Measurements from ENCODE around the gene CDC42BPG. TPM values are rescaled to one million over a fixed set of nuclear protein-coding genes. Genes with fewer than 3 reads are reported as not detected.
A peak's percentile ranks its signal among the peaks of the same experiment; 100 is the strongest.

Gene CDC42BPG
- total RNA-seq, 2 experiments from 2014 or later, result 0.42 to 1.3 TPM

DNA sequence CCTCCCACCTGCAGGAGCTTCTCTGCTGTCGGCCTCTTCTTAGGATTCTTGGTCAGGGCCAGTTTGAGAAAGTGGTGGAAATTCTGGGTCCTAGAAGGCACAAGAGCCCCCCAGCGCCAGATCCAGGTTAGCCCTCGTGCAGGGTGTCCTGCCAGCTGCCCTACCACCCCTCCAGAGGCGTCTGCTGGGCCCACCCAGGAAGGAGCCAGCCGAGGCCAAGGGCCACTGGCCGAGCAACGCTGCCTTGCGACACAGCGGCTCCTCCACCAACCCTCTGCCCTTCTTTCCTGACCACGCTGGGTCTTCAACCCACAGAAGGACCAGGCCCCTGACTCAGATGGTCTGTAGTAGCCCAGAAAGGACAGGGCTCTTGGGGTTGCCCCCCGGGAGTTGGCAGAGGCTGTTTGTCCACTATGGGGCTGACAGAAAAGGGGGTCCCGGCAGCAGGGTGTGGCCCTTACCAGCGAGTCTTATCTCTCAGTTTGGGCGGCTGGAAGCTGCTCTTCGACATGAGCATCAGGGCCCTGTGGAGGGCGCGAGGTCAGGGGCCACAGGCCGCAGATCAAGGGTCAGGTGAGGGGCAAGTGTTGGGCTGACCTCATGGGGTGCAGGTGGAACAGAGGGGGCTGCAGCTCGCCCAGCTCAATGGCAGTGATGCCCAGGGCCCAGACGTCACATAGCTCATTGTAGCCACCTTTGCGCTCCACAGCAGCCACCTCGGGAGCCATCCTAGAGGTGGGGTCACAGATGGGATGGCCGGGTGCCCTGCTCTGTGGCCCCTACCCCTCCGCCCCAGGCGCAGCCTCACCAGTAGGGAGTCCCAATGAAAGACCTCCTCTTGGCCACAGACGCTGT is 43.9 kb downstream of the CDC42BPG start:
- Mint-ChIP-seq H3K4me3 (peak overlapping the region; percentile 79), H3K9me3 (no peaks in the 10 kb centered on the region), H3K4me1 (peaks cover 43% of the 10 kb centered on the region), H3K36me3 (ENCODE audit: low read depth) (peaks cover 33% of the 10 kb centered on the region), H3K27me3 (no peaks in the 10 kb centered on the region), H3K27ac (peak overlapping the region; percentile 85)
- ChIA-PET CTCF (interaction anchor here (0.8 to 1.7 kb wide), 3 partner anchors 10 to 56 kb away, joined by 3 to 5 read pairs (median 4); no protein-coding TSS in a partner anchor), POLR2A (no interaction called here)
- no peak for DNase-seq

DNA sequence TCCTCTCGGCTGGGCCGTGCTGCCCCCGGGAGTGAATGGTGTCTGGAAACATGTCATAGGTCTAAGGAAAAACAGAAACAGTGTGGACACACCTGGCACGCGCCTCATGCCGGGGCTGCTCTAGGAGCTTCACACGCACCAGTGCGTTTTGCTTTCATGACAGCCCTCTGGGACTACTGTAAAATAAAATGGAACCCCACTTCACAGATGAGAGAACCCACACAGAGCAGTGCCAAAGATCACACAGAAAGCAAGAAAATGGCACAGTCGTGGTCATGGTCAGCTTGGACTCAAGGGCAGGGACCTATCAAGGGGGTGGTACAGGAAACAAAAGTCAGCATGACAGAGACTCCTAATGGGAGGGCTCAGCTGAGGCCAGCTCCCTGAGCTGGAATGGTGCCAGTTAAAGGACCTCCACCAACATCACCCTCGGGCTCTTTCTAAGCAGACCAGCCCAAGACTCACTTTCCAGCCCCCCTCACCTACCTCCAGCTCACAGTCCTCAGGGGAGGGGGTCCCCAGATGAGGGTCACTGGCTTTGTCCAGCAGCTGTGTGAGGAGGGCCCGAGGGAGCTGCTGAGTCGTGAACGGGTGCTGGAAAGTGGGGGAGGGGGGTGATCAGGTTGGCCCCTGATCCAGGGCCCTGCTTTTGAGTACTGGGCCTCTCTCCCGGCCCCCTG is 44.7 kb downstream of the CDC42BPG start:
- no peak overlapping the region for H3K4me3 Mint-ChIP-seq
- H3K9me3 Mint-ChIP-seq, result no peaks in the 10 kb centered on the region
- peaks cover 28% of the 10 kb centered on the region for H3K36me3 Mint-ChIP-seq (ENCODE audit: low read depth)
- no peaks in the 10 kb centered on the region for H3K27me3 Mint-ChIP-seq
- POLR2A ChIA-PET, result no interaction called here
- CTCF ChIA-PET, result interaction anchor here (1.0 to 1.7 kb wide), 3 partner anchors 9 to 18 kb away, joined by 3 to 5 read pairs (median 4); no protein-coding TSS in a partner anchor
- H3K27ac Mint-ChIP-seq, result no peak overlapping the region
- DNase-seq, result no peak
- peaks cover 49% of the 10 kb centered on the region for H3K4me1 Mint-ChIP-seq

DNA sequence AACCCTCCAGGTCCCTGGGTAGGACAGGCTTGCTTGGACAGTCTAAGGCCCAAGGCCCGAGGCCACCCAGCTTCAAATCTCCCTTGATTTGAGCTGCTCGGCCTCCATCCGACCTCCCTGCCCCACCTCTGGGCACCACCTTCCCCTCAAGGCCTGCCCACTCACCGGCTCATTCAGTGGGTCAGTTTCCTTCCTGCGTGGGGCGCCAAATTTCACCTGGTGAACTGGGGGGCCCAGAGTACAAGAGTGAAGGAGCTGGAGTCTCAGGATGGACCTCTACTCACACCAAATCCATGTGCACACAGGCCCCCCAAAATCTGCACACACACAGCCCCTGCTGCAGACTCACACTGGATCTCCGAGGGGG is 45.2 kb downstream of the CDC42BPG start:
- Mint-ChIP-seq H3K4me1 (peaks cover 51% of the 10 kb centered on the region), H3K4me3 (no peak overlapping the region), H3K27me3 (no peaks in the 10 kb centered on the region), H3K27ac (no peak overlapping the region), H3K36me3 (ENCODE audit: low read depth) (peaks cover 28% of the 10 kb centered on the region), H3K9me3 (no peaks in the 10 kb centered on the region)
- POLR2A ChIA-PET, result no interaction called here
- CTCF ChIA-PET, result interaction anchor here (1.0 to 1.1 kb wide), 2 partner anchors 9 to 11 kb away, joined by 3 to 4 read pairs; no protein-coding TSS in a partner anchor
- DNase-seq, result no peak

DNA sequence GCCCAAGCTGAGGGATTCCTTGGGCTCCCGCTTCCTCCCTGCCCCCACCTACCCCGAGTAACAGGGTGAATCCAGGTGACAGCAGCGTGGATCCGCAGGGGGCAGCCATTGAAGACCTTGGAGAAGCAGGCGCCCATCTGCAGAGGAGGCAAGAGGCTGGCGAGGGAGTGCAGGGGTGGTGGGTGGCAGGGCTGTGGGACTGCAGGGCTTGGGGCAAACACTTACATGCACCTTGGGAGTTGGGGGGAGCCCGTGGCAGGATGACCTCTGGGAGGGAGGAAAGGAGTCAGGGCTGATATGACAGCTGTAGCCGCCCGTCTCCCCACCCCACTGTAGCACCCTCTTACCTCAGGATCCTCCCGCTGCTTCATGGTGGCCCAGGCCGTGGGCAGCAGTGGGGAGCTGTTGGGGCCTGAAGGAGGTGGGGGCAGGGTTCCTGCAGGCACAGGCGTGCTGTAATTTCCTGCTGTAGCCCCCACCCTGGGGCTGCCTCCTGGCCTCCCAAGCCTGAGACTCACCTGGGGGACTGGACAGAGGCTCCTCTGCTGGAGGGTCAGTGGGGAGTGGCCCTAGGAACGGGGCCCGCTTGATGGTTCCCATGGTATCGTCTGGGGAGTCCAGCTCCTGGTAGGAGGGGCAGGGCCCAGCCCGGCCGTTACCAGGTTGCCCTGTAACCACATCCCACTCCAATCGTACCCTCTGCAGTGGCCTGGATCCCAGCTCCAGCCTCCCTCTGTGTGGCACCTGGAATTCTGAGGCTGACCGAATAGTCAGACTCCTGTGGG is 47.5 kb downstream of the CDC42BPG start:
- DNase-seq, result no peak
- ChIA-PET CTCF (interaction anchor here (0.6 to 1.6 kb wide), 3 partner anchors 10 to 12 kb away, joined by 3 to 4 read pairs (median 3); no protein-coding TSS in a partner anchor), POLR2A (no interaction called here)
- H3K4me1 Mint-ChIP-seq, result peaks cover 48% of the 10 kb centered on the region
- H3K9me3 Mint-ChIP-seq, result no peaks in the 10 kb centered on the region
- peaks cover 29% of the 10 kb centered on the region for H3K36me3 Mint-ChIP-seq (ENCODE audit: low read depth)
- no peaks in the 10 kb centered on the region for H3K27me3 Mint-ChIP-seq
- no peak overlapping the region for H3K4me3 Mint-ChIP-seq
- H3K27ac Mint-ChIP-seq, result no peak overlapping the region

DNA sequence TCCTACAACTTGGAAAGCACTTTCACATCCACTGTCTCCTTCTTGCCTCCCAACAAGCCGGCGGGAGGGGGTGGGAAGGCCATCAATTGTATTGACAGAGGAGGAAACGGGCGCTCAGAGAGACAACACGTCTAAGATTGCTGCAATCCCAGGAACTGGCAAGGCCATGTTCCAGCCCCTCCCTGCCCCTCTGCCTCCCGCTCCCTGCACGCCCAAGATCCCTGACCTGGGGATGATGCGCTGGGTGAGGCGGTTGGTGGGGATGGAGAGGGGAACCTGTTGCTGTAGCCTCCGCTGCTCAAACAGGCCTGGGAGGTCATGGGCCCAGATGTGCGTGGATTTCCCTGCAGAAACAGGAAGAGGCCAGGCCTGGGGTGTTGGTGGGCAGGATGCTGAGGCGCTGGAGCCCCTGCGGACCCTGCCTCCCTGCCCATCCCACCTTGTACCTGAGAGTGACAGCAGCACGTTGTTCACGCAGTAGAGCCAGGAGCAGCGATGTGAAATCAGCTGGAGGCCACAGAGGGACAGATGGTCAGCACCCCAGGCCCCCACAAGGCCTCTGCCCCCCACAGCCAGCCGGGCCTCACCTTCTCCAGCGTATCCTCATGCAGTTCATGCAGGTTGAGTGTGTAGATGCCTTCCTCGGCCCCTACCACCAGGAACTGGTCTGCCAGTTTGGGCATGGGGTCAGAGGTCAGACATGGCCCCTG is 48.3 kb downstream of the CDC42BPG start:
- Mint-ChIP-seq H3K9me3 (no peaks in the 10 kb centered on the region), H3K4me3 (no peak overlapping the region), H3K27ac (no peak overlapping the region), H3K4me1 (peaks cover 42% of the 10 kb centered on the region), H3K36me3 (ENCODE audit: low read depth) (peaks cover 31% of the 10 kb centered on the region), H3K27me3 (no peaks in the 10 kb centered on the region)
- ChIA-PET POLR2A (no interaction called here), CTCF (interaction anchor here (0.5 to 0.6 kb wide), 2 partner anchors 10 to 23 kb away, joined by 3 to 5 read pairs; no protein-coding TSS in a partner anchor)
- no peak for DNase-seq

DNA sequence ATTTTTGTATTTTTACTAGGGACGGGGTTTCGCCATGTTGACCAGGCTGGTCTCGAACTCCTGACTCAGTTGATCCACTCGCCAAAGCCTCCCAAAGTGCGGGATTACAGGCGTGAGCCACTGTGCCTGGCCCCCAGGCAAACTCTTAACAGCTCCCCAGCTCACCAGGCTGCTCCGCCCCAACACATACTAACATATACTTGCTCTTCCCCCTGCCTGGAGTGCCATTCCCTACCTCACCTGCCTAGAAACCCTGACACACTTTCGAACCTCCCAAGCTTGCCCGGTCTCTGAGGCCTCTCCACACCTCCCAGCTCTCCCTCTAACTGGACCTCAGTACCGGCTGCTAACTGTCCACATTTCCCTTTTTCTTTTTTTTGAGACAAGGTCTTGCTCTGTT is 49.9 kb downstream of the CDC42BPG start:
- ChIA-PET POLR2A (no interaction called here), CTCF (interaction anchor here (1.1 to 1.4 kb wide), 2 partner anchors 8 to 16 kb away, joined by 3 read pairs; partner anchors contain the start of gene SF1)
- Mint-ChIP-seq H3K27me3 (no peaks in the 10 kb centered on the region), H3K4me3 (no peak overlapping the region), H3K4me1 (peaks cover 34% of the 10 kb centered on the region), H3K27ac (no peak overlapping the region), H3K9me3 (no peaks in the 10 kb centered on the region), H3K36me3 (ENCODE audit: low read depth) (peaks cover 26% of the 10 kb centered on the region)
- DNase-seq, result no peak

DNA sequence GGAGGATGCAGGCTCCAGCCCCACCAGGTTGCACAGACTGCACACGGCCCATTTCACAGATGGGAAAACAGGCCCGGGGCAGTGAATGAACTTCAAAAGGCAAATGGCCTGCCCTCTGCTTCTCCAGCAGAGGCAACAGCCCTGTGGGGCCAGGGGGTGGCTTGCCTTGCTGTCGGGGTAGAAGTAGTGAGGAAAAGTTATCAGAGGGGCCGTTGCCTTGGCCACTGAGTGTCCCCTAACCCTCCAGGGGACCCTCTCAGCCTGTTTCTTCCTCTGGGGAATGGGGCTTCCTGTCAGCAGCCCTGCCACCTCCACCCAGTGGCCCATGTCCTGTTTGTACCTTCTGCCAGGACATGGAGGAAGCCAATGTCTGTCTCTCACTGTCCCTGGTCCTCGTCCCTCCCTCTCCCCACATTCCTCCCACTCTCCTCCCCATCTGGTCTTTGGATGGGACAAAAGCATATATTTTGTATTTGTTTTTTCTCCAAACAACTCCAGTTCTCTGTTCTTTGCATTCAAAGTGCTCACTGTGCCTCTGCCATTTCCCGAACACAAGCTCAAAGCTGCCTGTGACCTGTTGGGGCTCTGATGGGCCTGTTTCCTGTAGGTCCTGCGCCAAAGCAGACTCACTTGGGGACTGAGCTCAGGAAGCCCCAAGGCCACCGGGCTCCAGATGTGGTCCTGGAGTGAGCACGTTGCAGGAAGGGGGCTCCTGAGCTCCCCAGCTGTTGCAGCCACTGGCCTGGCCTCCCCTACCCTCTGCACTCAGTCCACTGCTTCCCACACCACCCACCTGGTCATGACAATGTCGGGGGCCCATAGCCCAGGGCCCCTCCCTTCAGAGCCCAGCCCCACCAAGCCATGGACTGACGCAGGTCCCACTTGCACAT is 50.9 kb downstream of the CDC42BPG start:
- Mint-ChIP-seq H3K9me3 (no peaks in the 10 kb centered on the region), H3K27me3 (no peaks in the 10 kb centered on the region), H3K27ac (peak overlapping the region; percentile 80), H3K4me1 (peaks cover 29% of the 10 kb centered on the region), H3K36me3 (ENCODE audit: low read depth) (peaks cover 20% of the 10 kb centered on the region), H3K4me3 (no peak overlapping the region)
- no peak for DNase-seq
- ChIA-PET POLR2A (interaction anchor here (0.5 to 0.7 kb wide), 2 partner anchors 18 to 21 kb away, joined by 3 to 8 read pairs; no protein-coding TSS in a partner anchor), CTCF (interaction anchor here (0.6 to 1.4 kb wide), 3 partner anchors 9 to 91 kb away, joined by 3 read pairs; partner anchors contain the start of gene SF1)

DNA sequence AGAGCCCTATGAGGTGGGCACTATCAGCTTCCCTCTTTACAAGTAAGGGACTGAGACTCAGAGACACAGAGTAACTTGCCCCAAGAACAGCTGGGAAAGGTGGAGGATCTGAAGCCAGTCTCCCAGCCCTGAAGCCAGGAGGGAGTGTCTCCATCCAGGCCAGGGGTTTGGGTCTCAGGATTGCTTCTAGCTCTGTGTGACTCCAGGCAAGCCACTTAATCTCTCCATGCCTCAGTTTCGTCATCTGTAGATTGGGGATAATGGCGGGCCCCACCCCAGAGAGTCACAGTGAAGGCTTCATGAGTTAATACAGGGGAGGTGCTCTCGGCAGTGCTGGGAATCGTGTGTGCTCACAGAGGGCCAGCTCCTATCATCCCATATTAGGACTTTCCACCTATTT is 52.0 kb downstream of the CDC42BPG start:
- H3K27me3 Mint-ChIP-seq, result no peaks in the 10 kb centered on the region
- no peak overlapping the region for H3K4me3 Mint-ChIP-seq
- H3K9me3 Mint-ChIP-seq, result no peaks in the 10 kb centered on the region
- ChIA-PET POLR2A (interaction anchor here (0.7 kb wide), 1 partner anchor 20 kb away, joined by 8 read pairs; no protein-coding TSS in a partner anchor), CTCF (interaction anchor here (0.5 to 0.8 kb wide), 2 partner anchors 27 to 96 kb away, joined by 3 to 5 read pairs; no protein-coding TSS in a partner anchor)
- DNase-seq, result no peak
- peaks cover 32% of the 10 kb centered on the region for H3K4me1 Mint-ChIP-seq
- H3K27ac Mint-ChIP-seq, result peak overlapping the region; percentile 31
- H3K36me3 Mint-ChIP-seq (ENCODE audit: low read depth), result peaks cover 22% of the 10 kb centered on the region

DNA sequence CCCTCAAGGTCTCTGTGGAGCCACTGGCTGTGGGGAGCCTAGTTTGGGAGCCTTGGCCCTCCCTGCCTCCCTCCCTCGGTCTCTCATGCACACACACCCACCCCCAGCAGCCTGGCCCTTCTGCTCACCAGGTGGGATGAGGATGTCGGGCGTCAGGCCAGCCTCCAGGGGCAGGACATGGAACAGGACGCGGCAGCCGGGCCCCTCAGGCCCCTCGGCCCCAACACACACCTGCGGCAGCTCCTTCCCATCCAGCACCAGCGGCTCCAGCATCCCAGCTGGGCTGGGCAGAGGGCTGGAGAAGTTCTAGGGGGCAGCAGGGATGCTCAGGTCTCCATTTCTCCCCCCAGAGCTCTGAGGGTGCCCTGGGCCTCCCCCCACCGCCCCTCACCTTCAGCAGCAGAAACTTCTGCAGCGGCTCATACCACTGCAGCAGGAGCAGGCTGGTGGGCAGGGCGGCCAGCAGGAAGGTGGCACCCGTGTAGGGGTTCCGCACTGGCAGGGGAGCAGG is 52.6 kb downstream of the CDC42BPG start:
- ChIA-PET CTCF (interaction anchor here (0.5 to 1.0 kb wide), 3 partner anchors 11 to 96 kb away, joined by 3 to 5 read pairs (median 3); no protein-coding TSS in a partner anchor), POLR2A (no interaction called here)
- Mint-ChIP-seq H3K9me3 (no peaks in the 10 kb centered on the region), H3K36me3 (ENCODE audit: low read depth) (peaks cover 23% of the 10 kb centered on the region), H3K27me3 (no peaks in the 10 kb centered on the region), H3K4me3 (no peak overlapping the region), H3K4me1 (peaks cover 32% of the 10 kb centered on the region), H3K27ac (no peak overlapping the region)
- DNase-seq, result no peak

DNA sequence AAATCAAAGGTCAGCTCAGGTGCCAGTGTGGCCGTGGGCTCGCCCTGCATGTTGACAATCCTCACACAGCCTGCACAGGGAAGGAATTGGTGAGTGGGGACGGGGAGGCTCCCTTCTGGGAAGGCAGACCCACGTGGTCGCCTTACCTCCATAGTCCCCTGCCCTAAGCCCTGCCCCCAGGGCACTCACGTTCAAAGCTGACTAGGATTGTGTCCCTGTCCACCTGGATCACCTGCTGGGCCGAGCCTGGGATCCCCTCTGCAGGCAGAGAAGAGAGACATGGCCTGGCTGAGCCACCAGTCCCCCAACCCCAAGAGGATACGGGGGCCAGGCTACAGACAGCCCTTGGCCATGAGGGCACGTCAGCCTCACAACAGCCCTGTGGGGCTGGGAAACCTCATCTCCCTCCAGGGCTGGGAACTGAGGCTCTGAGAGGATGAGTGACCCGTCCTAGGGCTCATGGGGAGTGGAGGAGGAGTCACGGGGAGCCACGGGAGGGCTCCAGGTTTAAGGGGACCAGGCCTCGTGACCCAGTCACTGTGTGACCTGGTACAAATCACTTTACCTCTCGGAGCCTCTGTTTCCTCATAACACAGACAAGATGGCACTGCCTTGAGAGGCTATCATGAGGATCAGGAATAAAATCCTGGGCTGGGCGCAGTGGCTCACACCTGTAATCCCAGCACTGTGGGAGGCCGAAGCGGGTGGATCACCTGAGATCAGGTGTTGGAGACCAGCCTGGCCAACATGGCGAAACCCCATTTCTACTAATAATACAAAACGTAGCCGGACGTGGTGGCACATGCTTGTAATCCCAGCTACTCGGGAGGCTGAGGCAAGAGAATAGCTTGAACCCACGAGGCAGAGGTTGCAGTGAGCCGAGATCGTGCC is 54.0 kb downstream of the CDC42BPG start:
- H3K27ac Mint-ChIP-seq, result no peak overlapping the region
- H3K36me3 Mint-ChIP-seq (ENCODE audit: low read depth), result peaks cover 23% of the 10 kb centered on the region
- H3K4me3 Mint-ChIP-seq, result no peak overlapping the region
- H3K27me3 Mint-ChIP-seq, result no peaks in the 10 kb centered on the region
- no peaks in the 10 kb centered on the region for H3K9me3 Mint-ChIP-seq
- ChIA-PET POLR2A (no interaction called here), CTCF (interaction anchor here (1.0 kb wide), 1 partner anchor 9 kb away, joined by 4 read pairs; no protein-coding TSS in a partner anchor)
- peaks cover 20% of the 10 kb centered on the region for H3K4me1 Mint-ChIP-seq
- no peak for DNase-seq
